H1 (cell line): ENCODE data around the gene HHAT. TPM values are rescaled to one million over a fixed set of nuclear protein-coding genes. Genes with fewer than 3 reads are reported as not detected.

Source experiments
- CTCF ChIA-PET: fragments of 300-600 bp; sonication (Branson Sonifier 250); formaldehyde crosslinking; loops from one replicate; lab custom pipeline; 2021; ENCODE audit not compliant: partially characterized antibody; lab: Charles Lee
- POLR2A ChIA-PET: fragments of 300-600 bp; sonication (Branson Sonifier 250); formaldehyde crosslinking; loops from one replicate; lab custom pipeline; 2021; ENCODE audit warnings: inconsistent platforms; ENCODE audit not compliant: partially characterized antibody; lab: Charles Lee
- DNase-seq, 2 experiments: peaks; one replicate each; pipeline versions ENCODE4 v3.0.0 to v3.0.0-alpha.2; 2010 to 2022; ENCODE audit warnings: low spot score in 2 of 2, low read depth in 1 of 2, mixed read lengths in 1 of 2
- FAIRE-seq: peaks from 2 replicates; lab custom pipeline; 2011; peaks lifted over from hg19 to GRCh38; lab: Jason Lieb, UNC
- H2AFZ ChIP-seq: 2 replicates; pipeline ENCODE4 v1.8.1; 2012; ENCODE audit warnings: low read length, inconsistent platforms
- H2AK5ac ChIP-seq: 2 replicates; pipeline ENCODE4 v1.6.1; 2013; ENCODE audit warnings: low read depth, low read length
- H2BK120ac ChIP-seq: replicated peaks from 2 replicates; pipeline ENCODE3; 2013; ENCODE audit warnings: low read depth, low read length, inconsistent platforms
- H2BK12ac ChIP-seq: 2 replicates; pipeline ENCODE4 v1.6.1; 2013; ENCODE audit warnings: low read depth, low read length
- H2BK15ac ChIP-seq: 2 replicates; pipeline ENCODE4 v1.6.1; 2013; ENCODE audit warnings: low read length
- H2BK20ac ChIP-seq: 2 replicates; pipeline ENCODE4 v1.6.1; 2013; ENCODE audit warnings: low read length
- H2BK5ac ChIP-seq: 2 replicates; pipeline ENCODE4 v1.6.1; 2013; ENCODE audit warnings: low read depth, low read length
- H3K14ac ChIP-seq: 2 replicates; pipeline ENCODE4 v1.6.1; 2013; ENCODE audit warnings: inconsistent platforms; ENCODE audit not compliant: insufficient read length
- H3K18ac ChIP-seq: 2 replicates; pipeline ENCODE4 v1.6.1; 2013; ENCODE audit warnings: low read length; ENCODE audit errors: extremely low read depth
- H3K23ac ChIP-seq: 2 replicates; pipeline ENCODE4 v1.6.1; 2013; ENCODE audit warnings: inconsistent platforms; ENCODE audit not compliant: insufficient read length
- H3K23me2 ChIP-seq: 2 replicates; pipeline ENCODE4 v1.6.1; 2013; ENCODE audit warnings: low read depth, low read length
- H3K27ac ChIP-seq: 2 replicates; pipeline ENCODE4 v1.6.1; 2011; ENCODE audit warnings: low read depth, low read length, inconsistent platforms
- H3K27me3 ChIP-seq, 4 experiments: replicated peaks in 1 of 4; 1 replicate in 1 of 4; 2 replicates in 3 of 4; pipeline versions ENCODE4 v1.6.1 to v1.8.1; 2011 to 2013; ENCODE audit warnings: low read length in 3 of 4, mild to moderate bottlenecking in 3 of 4, inconsistent platforms in 2 of 4, mixed read lengths in 2 of 4, moderate library complexity in 1 of 4; ENCODE audit not compliant: control insufficient read depth in 3 of 4, insufficient read depth in 3 of 4; ENCODE audit errors: extremely low read depth in 1 of 4
- H3K36me3 ChIP-seq, 4 experiments: 2 replicates each; pipeline versions ENCODE4 v1.6.1 to v1.8.1; 2011 to 2013; ENCODE audit warnings: mild to moderate bottlenecking in 4 of 4, low read length in 3 of 4, moderate library complexity in 2 of 4, control low read depth in 1 of 4, inconsistent platforms in 1 of 4; ENCODE audit not compliant: insufficient read depth in 4 of 4, control insufficient read depth in 2 of 4
- H3K4ac ChIP-seq: replicated peaks from 2 replicates; pipeline ENCODE3; 2013; ENCODE audit warnings: low read length, low read depth, mixed read lengths, inconsistent platforms; ENCODE audit not compliant: insufficient read length
- H3K4me1 ChIP-seq, 4 experiments: replicated peaks in 1 of 4; 1 replicate in 1 of 4; 2 replicates in 3 of 4; pipeline versions ENCODE4 v1.6.1 to v1.8.1; 2011 to 2013; ENCODE audit warnings: low read length in 3 of 4, inconsistent platforms in 2 of 4, mixed read lengths in 1 of 4; ENCODE audit not compliant: insufficient read depth in 4 of 4, control insufficient read depth in 3 of 4
- H3K4me2 ChIP-seq, 2 experiments: 2 replicates each; pipeline versions ENCODE4 v1.6.1 to v1.8.1; 2011 to 2013; ENCODE audit warnings: low read depth in 2 of 2, low read length in 2 of 2, control low read depth in 1 of 2, inconsistent platforms in 1 of 2, mild to moderate bottlenecking in 1 of 2; ENCODE audit not compliant: insufficient read depth in 1 of 2
- H3K4me3 ChIP-seq, 4 experiments: fragments of 200-600, 300-600 bp in 1 of 4; sonication (generic), shearing (Covaris generic), sonication (Bioruptor Twin) in 1 of 4; 2 replicates each; pipeline versions ENCODE4 v1.5.1 to v1.8.1; 2011 to 2016; ENCODE audit warnings: low read length in 4 of 4, low read depth in 3 of 4, control low read depth in 2 of 4, inconsistent platforms in 2 of 4, mild to moderate bottlenecking in 2 of 4, mixed read lengths in 1 of 4, moderate library complexity in 1 of 4; ENCODE audit not compliant: insufficient read depth in 2 of 4; ENCODE audit errors: extremely low read depth in 1 of 4
- H3K56ac ChIP-seq: replicated peaks from 2 replicates; pipeline ENCODE3; 2013; ENCODE audit warnings: low read depth, mild to moderate bottlenecking, mixed read lengths, low read length, inconsistent platforms; ENCODE audit not compliant: insufficient read length
- H3K79me1 ChIP-seq: 2 replicates; pipeline ENCODE4 v1.6.1; 2013; ENCODE audit warnings: low read depth, low read length, control low read depth
- H3K79me2 ChIP-seq, 2 experiments: 2 replicates each; pipeline versions ENCODE4 v1.6.1 to v1.8.1; 2012 to 2013; ENCODE audit warnings: low read length in 2 of 2, mild to moderate bottlenecking in 2 of 2, inconsistent platforms in 1 of 2; ENCODE audit not compliant: insufficient read depth in 2 of 2, control insufficient read depth in 1 of 2
- H3K9ac ChIP-seq, 4 experiments: replicated peaks in 1 of 4; 1 replicate in 1 of 4; 2 replicates in 3 of 4; pipeline versions ENCODE4 v1.6.1 to v1.8.1; 2011 to 2013; ENCODE audit warnings: low read depth in 3 of 4, low read length in 3 of 4, control low read depth in 2 of 4, mild to moderate bottlenecking in 2 of 4, moderate library complexity in 2 of 4, inconsistent platforms in 1 of 4; ENCODE audit errors: extremely low read depth in 1 of 4
- H3K9me3 ChIP-seq, 2 experiments: 2 replicates each; pipeline versions ENCODE4 v1.6.1 to v1.8.1; 2012 to 2013; ENCODE audit warnings: mild to moderate bottlenecking in 2 of 2, moderate library complexity in 2 of 2, control low read depth in 1 of 2, inconsistent platforms in 1 of 2, low read depth in 1 of 2, low read length in 1 of 2, mixed read lengths in 1 of 2; ENCODE audit not compliant: insufficient read depth in 2 of 2
- H4K20me1 ChIP-seq, 2 experiments: replicated peaks in 1 of 2; 2 replicates each; pipeline versions ENCODE3 to v1.8.1; 2011 to 2013; ENCODE audit warnings: inconsistent platforms in 2 of 2, low read length in 2 of 2, mild to moderate bottlenecking in 1 of 2; ENCODE audit not compliant: insufficient read depth in 2 of 2, control insufficient read depth in 1 of 2
- H4K5ac ChIP-seq: 2 replicates; pipeline ENCODE4 v1.6.1; 2013; ENCODE audit warnings: low read length, low read depth, mixed read lengths, inconsistent platforms; ENCODE audit not compliant: insufficient read length
- H4K8ac ChIP-seq: 2 replicates; pipeline ENCODE4 v1.8.0; 2013; ENCODE audit warnings: mild to moderate bottlenecking, moderate library complexity, low read length, inconsistent platforms; ENCODE audit not compliant: insufficient read depth; ENCODE audit errors: extremely low read depth
- H4K91ac ChIP-seq: replicated peaks from 2 replicates; pipeline ENCODE3; 2013; ENCODE audit warnings: low read length, mixed read lengths, inconsistent platforms; ENCODE audit not compliant: insufficient read length
- ASH2L ChIP-seq: fragments of 200-600, 300-600 bp; sonication (generic); IDR thresholded peaks from one replicate; pipeline ENCODE4 v1.7.1; 2017; ENCODE audit warnings: low read length
- BCL11A ChIP-seq, 2 experiments: IDR thresholded peaks; one replicate each; pipeline ENCODE4 v1.6.1; 2011; ENCODE audit warnings: low read depth in 2 of 2, low read length in 2 of 2, mild to moderate bottlenecking in 2 of 2
- JUN ChIP-seq: IDR thresholded peaks from 2 replicates; pipeline ENCODE4 v1.6.1; 2011; ENCODE audit warnings: low read depth, mild to moderate bottlenecking, improper control_type of control experiment, low read length
- KDM5A ChIP-seq: fragments of 200-600 bp; IDR thresholded peaks from 2 replicates; pipeline ENCODE4 v1.7.1; 2012; ENCODE audit warnings: mild to moderate bottlenecking, low read length, inconsistent platforms, mixed read lengths
- SIN3A ChIP-seq, 2 experiments: IDR thresholded peaks in 1 of 2; conservative IDR thresholded peaks in 1 of 2; 2 replicates each; pipeline ENCODE4 v1.6.1; 2011 to 2012; ENCODE audit warnings: low read length in 2 of 2, improper control_type of control experiment in 1 of 2, low read depth in 1 of 2, mild to moderate bottlenecking in 1 of 2
- SIRT6 ChIP-seq: IDR thresholded peaks from one replicate; pipeline ENCODE4 v1.7.1; 2012; ENCODE audit warnings: low read length, inconsistent platforms
- SP2 ChIP-seq: IDR thresholded peaks from 2 replicates; pipeline ENCODE4 v1.6.1; 2012; ENCODE audit warnings: mild to moderate bottlenecking, low read length, inconsistent platforms
- ZNF274 ChIP-seq: IDR thresholded peaks from 2 replicates; pipeline ENCODE4 v1.7.0; 2012; ENCODE audit warnings: low read length, borderline replicate concordance; ENCODE audit errors: extremely low read depth
- WGBS, 2 experiments: shearing (Covaris generic) in 1 of 2; methylation state at CpG; one replicate each; pipeline versions ENCODE4 v1.1.6 to v1.1.7; 2013 to 2015; ENCODE audit warnings: low lambda C conversion rate in 2 of 2, mixed read lengths in 2 of 2, inconsistent platforms in 1 of 2, low coverage in 1 of 2, missing lambda C conversion rate in 1 of 2; ENCODE audit not compliant: insufficient replicate concordance in 2 of 2, insufficient coverage in 1 of 2, insufficient read length in 1 of 2; ENCODE audit errors: extremely low coverage in 1 of 2, missing lambda C conversion rate in 1 of 2; 5-methylcytosine and 5-hydroxymethylcytosine counted together
- polyA plus RNA-seq, 7 experiments: library from polyadenylated mRNA; depleted of rRNA in 3 of 7; stranded (reverse) in 5 of 7; unstranded in 2 of 7; fragments of >200 nt in 5 of 7; fragments of 200-250 nt in 2 of 7; gene quantifications; 1 replicate in 5 of 7; 2 replicates in 1 of 7; 4 replicates in 1 of 7; pipeline versions ENCODE4 v1.2.1 to v1.2.3, GENCODE V29; 2011 to 2013; ENCODE audit warnings: missing spikeins in 2 of 7, mixed read lengths in 2 of 7
- total RNA-seq: library from RNA; stranded (reverse); fragmentation: NEBNext Ultra II Directional; extraction: Animal tissue kit (Norgen Biotek cat#: 25700); gene quantifications from 2 replicates; pipeline ENCODE4 v1.2.1, GENCODE V29; 2021
- TF ChIP-seq, protein P1 (sequence below), 3 experiments: IDR thresholded peaks; 1 replicate in 2 of 3; 2 replicates in 1 of 3; pipeline versions ENCODE4 v1.5.1 to v1.6.1; 2011; ENCODE audit warnings: low read length in 3 of 3, mild to moderate bottlenecking in 3 of 3, inconsistent platforms in 2 of 3, low read depth in 1 of 3, moderate library complexity in 1 of 3; ENCODE audit not compliant: insufficient read depth in 1 of 3; ENCODE audit errors: control extremely low read depth in 1 of 3

HHAT gene
- total and polyA plus RNA-seq, 2 of the 8 experiments (the other 6 are each of a cell fraction or from before 2014, with no cell fraction given), result 0.15 to 0.51 TPM

DNA sequence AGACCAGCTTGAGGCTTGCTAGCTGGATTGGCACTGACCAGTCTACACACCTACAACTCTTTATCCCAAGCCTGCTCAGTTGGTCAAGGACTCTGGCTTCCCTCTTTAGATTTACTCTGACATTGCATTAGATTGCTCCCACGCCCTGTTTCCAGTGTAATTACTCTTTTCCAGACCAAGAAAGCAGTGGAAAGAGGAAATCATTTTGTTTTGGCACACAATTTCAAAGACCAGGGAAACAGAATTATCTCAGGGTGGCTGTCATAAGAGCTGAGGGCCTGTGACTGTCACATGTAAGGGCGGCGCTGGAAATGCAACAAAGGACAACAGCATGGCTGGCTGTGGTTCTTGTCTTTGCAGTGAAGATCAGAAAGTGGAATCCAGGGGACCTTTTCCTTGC is 302.7 kb downstream of the HHAT start:
- Histone ChIP-seq H3K23ac (no peak overlapping the region), H2AK5ac (no peak overlapping the region), H4K5ac (no peak overlapping the region), H3K4ac (no peak overlapping the region), H4K8ac (no peak overlapping the region), H3K14ac (no peak overlapping the region), H2BK5ac (no peak overlapping the region), H3K18ac (no peak overlapping the region), H2BK15ac (no peak overlapping the region), H3K9ac (no peak overlapping the region), H3K4me3 (no peak overlapping the region), H3K27me3 (no peaks in the 10 kb centered on the region), H3K4me1 (no peaks in the 10 kb centered on the region), H2BK12ac (no peak overlapping the region), H4K91ac (no peak overlapping the region), H3K4me2 (no peak overlapping the region), H3K56ac (no peak overlapping the region), H3K27ac (no peak overlapping the region), H4K20me1 (no peaks in the 10 kb centered on the region), H2BK20ac (no peak overlapping the region), H3K9me3 (no peaks in the 10 kb centered on the region), H2AFZ (no peak overlapping the region), H3K36me3 (no peaks in the 10 kb centered on the region), H2BK120ac (no peak overlapping the region)
- FAIRE-seq (no peak), DNase-seq (no peak)
- WGBS, 2 experiments, result 90% methylated on average over 3 of the region's 3 CpGs; no CpG with 5 or more reads in 1 of the 2 experiments
- ChIA-PET CTCF (interaction anchor here (1.1 kb wide), 1 partner anchor 24 kb away, joined by 3 read pairs; no protein-coding TSS in a partner anchor), POLR2A (no interaction called here)
- TF ChIP-seq KDM5A (no peak), ZNF274 (no peak), BCL11A (IDR thresholded peaks at IDR 0.05; ENCODE audit: low read depth in 2 of 2, low read length in 2 of 2) (no peak), ASH2L (no peak), SIRT6 (no peak), JUN (no peak), SP2 (no peak), SIN3A (conservative IDR thresholded peaks at IDR 0.05 in 1 of 2, IDR thresholded peaks at IDR 0.05 in 1 of 2; ENCODE audit: low read depth in 1 of 2, low read length in 2 of 2) (no peak)
- TF ChIP-seq, protein P1, sequence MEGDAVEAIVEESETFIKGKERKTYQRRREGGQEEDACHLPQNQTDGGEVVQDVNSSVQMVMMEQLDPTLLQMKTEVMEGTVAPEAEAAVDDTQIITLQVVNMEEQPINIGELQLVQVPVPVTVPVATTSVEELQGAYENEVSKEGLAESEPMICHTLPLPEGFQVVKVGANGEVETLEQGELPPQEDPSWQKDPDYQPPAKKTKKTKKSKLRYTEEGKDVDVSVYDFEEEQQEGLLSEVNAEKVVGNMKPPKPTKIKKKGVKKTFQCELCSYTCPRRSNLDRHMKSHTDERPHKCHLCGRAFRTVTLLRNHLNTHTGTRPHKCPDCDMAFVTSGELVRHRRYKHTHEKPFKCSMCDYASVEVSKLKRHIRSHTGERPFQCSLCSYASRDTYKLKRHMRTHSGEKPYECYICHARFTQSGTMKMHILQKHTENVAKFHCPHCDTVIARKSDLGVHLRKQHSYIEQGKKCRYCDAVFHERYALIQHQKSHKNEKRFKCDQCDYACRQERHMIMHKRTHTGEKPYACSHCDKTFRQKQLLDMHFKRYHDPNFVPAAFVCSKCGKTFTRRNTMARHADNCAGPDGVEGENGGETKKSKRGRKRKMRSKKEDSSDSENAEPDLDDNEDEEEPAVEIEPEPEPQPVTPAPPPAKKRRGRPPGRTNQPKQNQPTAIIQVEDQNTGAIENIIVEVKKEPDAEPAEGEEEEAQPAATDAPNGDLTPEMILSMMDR (IDR thresholded peaks at IDR 0.05; ENCODE audit: control extremely low read depth in 1 of 3, insufficient read depth in 1 of 3, low read depth in 1 of 3, low read length in 3 of 3), result no peak
- TF ChIP-seq, all 59 proteins: peak for 0
- H3K79me1 ChIP-seq, result no peaks in the 10 kb centered on the region
- H3K23me2 ChIP-seq, result no peaks in the 10 kb centered on the region
- no peaks in the 10 kb centered on the region for H3K79me2 ChIP-seq
